SK-N-SH treated with all-trans-retinoic acid at 6 μM for 48 hours (cell line): ENCODE results near the gene DBX1.

Experiments
- ATAC-seq: fragments of 200-7000 bp; cut with Tn5 transposase; 3 replicates; pipeline ENCODE4 v1.9.1; 2020; ENCODE audit warnings: mild to moderate bottlenecking, moderate library complexity
- ARNTL ChIP-seq: fragments of 450-650 bp; formaldehyde crosslinking; IDR thresholded peaks from 2 replicates; pipeline ENCODE4 v1.5.0; 2020; ENCODE audit warnings: low read depth, mild to moderate bottlenecking, moderate library complexity, borderline replicate concordance
- BACH2 ChIP-seq: fragments of 250-450 bp; sonication (Bioruptor Pico); IDR thresholded peaks from 2 replicates; pipeline ENCODE4 v1.9.0; 2021; ENCODE audit warnings: mild to moderate bottlenecking, borderline replicate concordance
- CSDC2 ChIP-seq: fragments of 250-450 bp; sonication (Bioruptor Pico); IDR thresholded peaks from 2 replicates; pipeline ENCODE4 v1.5.0; 2020; ENCODE audit warnings: mild to moderate bottlenecking, moderate library complexity
- CSRNP3 ChIP-seq: fragments of 250-450 bp; sonication (Bioruptor Pico); IDR thresholded peaks from 2 replicates; pipeline ENCODE4 v1.5.1; 2021; ENCODE audit warnings: mild to moderate bottlenecking, moderate library complexity
- ESRRG ChIP-seq: fragments of 250-450 bp; sonication (Bioruptor Pico); IDR thresholded peaks from 2 replicates; pipeline ENCODE4 v1.6.1; 2021; ENCODE audit warnings: mild to moderate bottlenecking
- GLIS3 ChIP-seq: fragments of 250-450 bp; sonication (Bioruptor Pico); IDR thresholded peaks from 2 replicates; pipeline ENCODE4 v1.5.0; 2020; ENCODE audit warnings: mild to moderate bottlenecking, moderate library complexity
- ISL1 ChIP-seq: fragments of 250-450 bp; sonication (Bioruptor Pico); IDR thresholded peaks from 2 replicates; pipeline ENCODE4 v2.1.2; 2022; ENCODE audit warnings: mild to moderate bottlenecking, moderate library complexity
- OSR1 ChIP-seq: fragments of 250-450 bp; sonication (Bioruptor Pico); IDR thresholded peaks from 2 replicates; pipeline ENCODE4 v1.8.0; 2022; ENCODE audit warnings: moderate library complexity, mild to moderate bottlenecking, inconsistent platforms
- PPARA ChIP-seq: fragments of 250-450 bp; sonication (Bioruptor Pico); IDR thresholded peaks from 2 replicates; pipeline ENCODE4 v1.5.0; 2020; ENCODE audit warnings: mild to moderate bottlenecking, borderline replicate concordance
- RARB ChIP-seq: fragments of 250-450 bp; sonication (Bioruptor Pico); IDR thresholded peaks from 2 replicates; pipeline ENCODE4 v1.8.0; 2021; ENCODE audit warnings: mild to moderate bottlenecking, moderate library complexity
- SNAI2 ChIP-seq: fragments of 250-450 bp; sonication (Bioruptor Pico); IDR thresholded peaks from 2 replicates; pipeline ENCODE4 v1.5.0; 2020; ENCODE audit warnings: mild to moderate bottlenecking, moderate library complexity
- TOX ChIP-seq: fragments of 250-450 bp; sonication (Bioruptor Pico); IDR thresholded peaks from 2 replicates; pipeline ENCODE4 v1.8.0; 2021; ENCODE audit warnings: mild to moderate bottlenecking, moderate library complexity, borderline replicate concordance
- TSHZ2 ChIP-seq: fragments of 250-450 bp; sonication (Bioruptor Pico); IDR thresholded peaks from 2 replicates; pipeline ENCODE4 v1.5.0; 2020; ENCODE audit warnings: mild to moderate bottlenecking, moderate library complexity
- ZC3H10 ChIP-seq: fragments of 250-450 bp; sonication (Bioruptor Pico); IDR thresholded peaks from 2 replicates; pipeline ENCODE4 v1.5.1; 2021; ENCODE audit warnings: mild to moderate bottlenecking, moderate library complexity
- ZFP3 ChIP-seq: fragments of 250-450 bp; sonication (Bioruptor Pico); IDR thresholded peaks from 2 replicates; pipeline ENCODE4 v1.5.0; 2020; ENCODE audit warnings: mild to moderate bottlenecking, moderate library complexity
- ZFP30 ChIP-seq: fragments of 450-650 bp; formaldehyde crosslinking; IDR thresholded peaks from 2 replicates; pipeline ENCODE4 v1.5.0; 2022; ENCODE audit warnings: mild to moderate bottlenecking, moderate library complexity
- ZNF565 ChIP-seq: fragments of 450-650 bp; formaldehyde crosslinking; conservative IDR thresholded peaks from 2 replicates; pipeline ENCODE4 v1.5.0; 2020; ENCODE audit warnings: low read depth, mild to moderate bottlenecking, moderate library complexity
- ZNF70 ChIP-seq: fragments of 450-650 bp; formaldehyde crosslinking; IDR thresholded peaks from 2 replicates; pipeline ENCODE4 v1.5.0; 2020; ENCODE audit warnings: mild to moderate bottlenecking, moderate library complexity
- ZNF8 ChIP-seq: fragments of 450-650 bp; formaldehyde crosslinking; IDR thresholded peaks from 2 replicates; pipeline ENCODE4 v1.5.0; 2020; ENCODE audit warnings: mild to moderate bottlenecking, moderate library complexity
- TF ChIP-seq, protein P1 (sequence below): fragments of 250-450 bp; sonication (Bioruptor Pico); IDR thresholded peaks from 2 replicates; pipeline ENCODE4 v1.8.0; 2020; ENCODE audit warnings: mild to moderate bottlenecking, moderate library complexity, borderline replicate concordance
- TF ChIP-seq, protein P2 (sequence below): fragments of 250-450 bp; sonication (Bioruptor Pico); IDR thresholded peaks from 2 replicates; pipeline ENCODE4 v1.5.1; 2020; ENCODE audit warnings: low read depth, mild to moderate bottlenecking, moderate library complexity
- TF ChIP-seq, protein P3 (sequence below): fragments of 250-450 bp; sonication (Bioruptor Pico); IDR thresholded peaks from 2 replicates; pipeline ENCODE4 v1.8.0; 2021; ENCODE audit warnings: low read depth, mild to moderate bottlenecking, moderate library complexity, borderline replicate concordance

The DBX1 gene

GRCh38 chr11:20122131-20122530 lies 38.1 kb downstream of the DBX1 start:
- no peak for ATAC-seq
- TF ChIP-seq OSR1 (CRISPR knock-in tag) (no peak), ARNTL (CRISPR knock-in tag) (no peak), ZNF70 (CRISPR knock-in tag) (no peak), ISL1 (CRISPR knock-in tag) (no peak), ESRRG (CRISPR knock-in tag) (no peak), ZNF565 (CRISPR knock-in tag) (no peak), RARB (CRISPR knock-in tag) (no peak), ZC3H10 (CRISPR knock-in tag) (no peak), ZNF8 (no peak), CSDC2 (CRISPR knock-in tag) (no peak), CSRNP3 (no peak), GLIS3 (CRISPR knock-in tag) (no peak), ZFP3 (CRISPR knock-in tag) (no peak), TOX (no peak), SNAI2 (CRISPR knock-in tag) (no peak), PPARA (CRISPR knock-in tag) (no peak), TSHZ2 (CRISPR knock-in tag) (no peak)
- TF ChIP-seq, protein P1, sequence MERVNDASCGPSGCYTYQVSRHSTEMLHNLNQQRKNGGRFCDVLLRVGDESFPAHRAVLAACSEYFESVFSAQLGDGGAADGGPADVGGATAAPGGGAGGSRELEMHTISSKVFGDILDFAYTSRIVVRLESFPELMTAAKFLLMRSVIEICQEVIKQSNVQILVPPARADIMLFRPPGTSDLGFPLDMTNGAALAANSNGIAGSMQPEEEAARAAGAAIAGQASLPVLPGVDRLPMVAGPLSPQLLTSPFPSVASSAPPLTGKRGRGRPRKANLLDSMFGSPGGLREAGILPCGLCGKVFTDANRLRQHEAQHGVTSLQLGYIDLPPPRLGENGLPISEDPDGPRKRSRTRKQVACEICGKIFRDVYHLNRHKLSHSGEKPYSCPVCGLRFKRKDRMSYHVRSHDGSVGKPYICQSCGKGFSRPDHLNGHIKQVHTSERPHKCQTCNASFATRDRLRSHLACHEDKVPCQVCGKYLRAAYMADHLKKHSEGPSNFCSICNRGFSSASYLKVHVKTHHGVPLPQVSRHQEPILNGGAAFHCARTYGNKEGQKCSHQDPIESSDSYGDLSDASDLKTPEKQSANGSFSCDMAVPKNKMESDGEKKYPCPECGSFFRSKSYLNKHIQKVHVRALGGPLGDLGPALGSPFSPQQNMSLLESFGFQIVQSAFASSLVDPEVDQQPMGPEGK, result no peak
- TF ChIP-seq, protein P2, sequence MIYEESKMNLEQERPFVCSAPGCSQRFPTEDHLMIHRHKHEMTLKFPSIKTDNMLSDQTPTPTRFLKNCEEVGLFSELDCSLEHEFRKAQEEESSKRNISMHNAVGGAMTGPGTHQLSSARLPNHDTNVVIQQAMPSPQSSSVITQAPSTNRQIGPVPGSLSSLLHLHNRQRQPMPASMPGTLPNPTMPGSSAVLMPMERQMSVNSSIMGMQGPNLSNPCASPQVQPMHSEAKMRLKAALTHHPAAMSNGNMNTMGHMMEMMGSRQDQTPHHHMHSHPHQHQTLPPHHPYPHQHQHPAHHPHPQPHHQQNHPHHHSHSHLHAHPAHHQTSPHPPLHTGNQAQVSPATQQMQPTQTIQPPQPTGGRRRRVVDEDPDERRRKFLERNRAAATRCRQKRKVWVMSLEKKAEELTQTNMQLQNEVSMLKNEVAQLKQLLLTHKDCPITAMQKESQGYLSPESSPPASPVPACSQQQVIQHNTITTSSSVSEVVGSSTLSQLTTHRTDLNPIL, result no peak
- TF ChIP-seq, protein P3, sequence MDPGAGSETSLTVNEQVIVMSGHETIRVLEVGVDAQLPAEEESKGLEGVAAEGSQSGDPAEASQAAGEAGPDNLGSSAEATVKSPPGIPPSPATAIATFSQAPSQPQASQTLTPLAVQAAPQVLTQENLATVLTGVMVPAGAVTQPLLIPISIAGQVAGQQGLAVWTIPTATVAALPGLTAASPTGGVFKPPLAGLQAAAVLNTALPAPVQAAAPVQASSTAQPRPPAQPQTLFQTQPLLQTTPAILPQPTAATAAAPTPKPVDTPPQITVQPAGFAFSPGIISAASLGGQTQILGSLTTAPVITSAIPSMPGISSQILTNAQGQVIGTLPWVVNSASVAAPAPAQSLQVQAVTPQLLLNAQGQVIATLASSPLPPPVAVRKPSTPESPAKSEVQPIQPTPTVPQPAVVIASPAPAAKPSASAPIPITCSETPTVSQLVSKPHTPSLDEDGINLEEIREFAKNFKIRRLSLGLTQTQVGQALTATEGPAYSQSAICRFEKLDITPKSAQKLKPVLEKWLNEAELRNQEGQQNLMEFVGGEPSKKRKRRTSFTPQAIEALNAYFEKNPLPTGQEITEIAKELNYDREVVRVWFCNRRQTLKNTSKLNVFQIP (CRISPR knock-in tag), result no peak

- ATAC-seq, result no peak
- TF ChIP-seq ZNF565 (CRISPR knock-in tag) (no peak), ZC3H10 (CRISPR knock-in tag) (no peak), ESRRG (CRISPR knock-in tag) (no peak), BACH2 (CRISPR knock-in tag) (no peak), CSRNP3 (no peak), TSHZ2 (CRISPR knock-in tag) (no peak), OSR1 (CRISPR knock-in tag) (no peak), ZNF8 (no peak), TOX (no peak), ZNF70 (CRISPR knock-in tag) (no peak), ZFP3 (CRISPR knock-in tag) (no peak), ARNTL (CRISPR knock-in tag) (no peak), GLIS3 (CRISPR knock-in tag) (no peak), ZFP30 (CRISPR knock-in tag) (no peak), PPARA (CRISPR knock-in tag) (no peak), ISL1 (CRISPR knock-in tag) (no peak)
- TF ChIP-seq, protein P1, result no peak
These were observed 39.9 kb downstream of the DBX1 start for GRCh38 chr11:20120134-20120925.
